Stimulated activated CD8-positive, alpha-beta memory T cell treated with anti-CD3 and anti-CD28 coated beads, Interleukin-12 subunit alpha, Interleukin-12 subunit beta, amount 100 ng/mL, for 24 hours (primary cell): Measurements from ENCODE around the gene UBE2E3.

Experiments used
- DNase-seq: peaks from one replicate; pipeline ENCODE4 v3.0.0-alpha.2; 2020; ENCODE audit errors: extremely low read depth

Gene UBE2E3

GRCh38 chr2:180978903-180979748 is 1.3 kb upstream of the UBE2E3 start:
- DNase-seq = no peak

- no peak for DNase-seq
These were observed 678 bp upstream of the UBE2E3 start for GRCh38 chr2:180979749-180980105.

GRCh38 chr2:180980943-180981911 is 822 bp downstream of the UBE2E3 start:
- DNase-seq = no peak

- no peak for DNase-seq
These were observed 3.2 kb downstream of the UBE2E3 start for GRCh38 chr2:180983468-180984242.

GRCh38 chr2:180985771-180986395 is 5.5 kb downstream of the UBE2E3 start:
- no peak for DNase-seq

- DNase-seq = no peak
These were observed 6.7 kb downstream of the UBE2E3 start for GRCh38 chr2:180987146-180987545.

GRCh38 chr2:180990337-180990736 is 9.9 kb downstream of the UBE2E3 start:
- DNase-seq = no peak

GRCh38 chr2:180990794-180991193 is 10.4 kb downstream of the UBE2E3 start:
- no peak for DNase-seq

- DNase-seq = no peak
These were observed 11.0 kb downstream of the UBE2E3 start for GRCh38 chr2:180991361-180991760.

GRCh38 chr2:180991820-180992219 is 11.4 kb downstream of the UBE2E3 start:
- no peak for DNase-seq

- DNase-seq = no peak
These were observed 12.6 kb downstream of the UBE2E3 start for GRCh38 chr2:180992994-180993393.

GRCh38 chr2:180999274-180999964 is 19.0 kb downstream of the UBE2E3 start:
- DNase-seq = no peak

GRCh38 chr2:181004647-181005325 is 24.4 kb downstream of the UBE2E3 start:
- DNase-seq = no peak

GRCh38 chr2:181005326-181005655 is 24.9 kb downstream of the UBE2E3 start:
- DNase-seq = no peak

- DNase-seq = no peak
These were observed 25.4 kb downstream of the UBE2E3 start for GRCh38 chr2:181005809-181006208.

- DNase-seq = no peak
These were observed 26.9 kb downstream of the UBE2E3 start for GRCh38 chr2:181007086-181007837.

- DNase-seq = no peak
These were observed 28.0 kb downstream of the UBE2E3 start for GRCh38 chr2:181008407-181008806.

GRCh38 chr2:181021199-181021789 is 40.9 kb downstream of the UBE2E3 start:
- no peak for DNase-seq

- DNase-seq = no peak
These were observed 42.2 kb downstream of the UBE2E3 start for GRCh38 chr2:181022652-181023051.
